PFSK-1 (cell line): Measurements from ENCODE around the gene ATP8A1.

Experiments
- FOXP2 ChIP-seq: optimal IDR thresholded peaks from 2 replicates; pipeline ENCODE3; 2011; ENCODE audit warnings: borderline replicate concordance, control low read depth, inconsistent platforms; ENCODE audit not compliant: insufficient read depth; ENCODE audit errors: extremely low read length, extremely low read depth
- POLR2AphosphoS5 ChIP-seq: IDR thresholded peaks from 2 replicates; pipeline ENCODE4 v1.6.1; 2012; ENCODE audit warnings: low read depth, mild to moderate bottlenecking, control low read depth, low read length, moderate library complexity
- REST ChIP-seq, 2 experiments: IDR thresholded peaks; 2 replicates each; pipeline versions ENCODE4 v1.6.1 to v1.8.0; 2011 to 2012; ENCODE audit warnings: low read depth in 2 of 2, low read length in 2 of 2, control low read depth in 1 of 2, inconsistent platforms in 1 of 2, mild to moderate bottlenecking in 1 of 2, moderate library complexity in 1 of 2; ENCODE audit not compliant: insufficient read depth in 1 of 2
- SIN3A ChIP-seq: IDR thresholded peaks from 2 replicates; pipeline ENCODE4 v1.6.1; 2012; ENCODE audit warnings: mild to moderate bottlenecking, low read length, moderate library complexity, borderline replicate concordance; ENCODE audit not compliant: insufficient read depth
- TAF1 ChIP-seq: IDR thresholded peaks from 2 replicates; pipeline ENCODE4 v1.6.1; 2012; ENCODE audit warnings: low read length, control low read depth, borderline replicate concordance; ENCODE audit not compliant: insufficient read depth

ATP8A1 gene

GRCh38 chr4:42454755-42455420 is 202.0 kb downstream of the ATP8A1 start:
- TF ChIP-seq POLR2AphosphoS5 (no peak), TAF1 (no peak), REST (IDR thresholded peaks at IDR 0.05; ENCODE audit: insufficient read depth in 1 of 2, low read depth in 2 of 2, low read length in 2 of 2) (no peak), SIN3A (no peak), FOXP2 (no peak)

GRCh38 chr4:42453612-42454011 is 203.3 kb downstream of the ATP8A1 start:
- TF ChIP-seq REST (IDR thresholded peaks at IDR 0.05; ENCODE audit: insufficient read depth in 1 of 2, low read depth in 2 of 2, low read length in 2 of 2): no peak
- TF ChIP-seq POLR2AphosphoS5: no peak
- no peak for TF ChIP-seq TAF1
- TF ChIP-seq SIN3A: no peak
- no peak for TF ChIP-seq FOXP2

- TF ChIP-seq REST (IDR thresholded peaks at IDR 0.05; ENCODE audit: insufficient read depth in 1 of 2, low read depth in 2 of 2, low read length in 2 of 2) (no peak), SIN3A (no peak), POLR2AphosphoS5 (no peak), FOXP2 (no peak), TAF1 (no peak)
Measured at GRCh38 chr4:42452823-42453222, 204.1 kb downstream of the ATP8A1 start.

- no peak for TF ChIP-seq SIN3A
Measured at GRCh38 chr4:42446823-42447222, 210.1 kb downstream of the ATP8A1 start.

- TF ChIP-seq POLR2AphosphoS5: no peak
- no peak for TF ChIP-seq FOXP2
- no peak for TF ChIP-seq TAF1
- TF ChIP-seq REST (IDR thresholded peaks at IDR 0.05; ENCODE audit: insufficient read depth in 1 of 2, low read depth in 2 of 2, low read length in 2 of 2): no peak
- no peak for TF ChIP-seq SIN3A
Measured at GRCh38 chr4:42445038-42445437, 211.9 kb downstream of the ATP8A1 start.

- TF ChIP-seq FOXP2 (no peak), TAF1 (no peak), SIN3A (no peak), REST (IDR thresholded peaks at IDR 0.05; ENCODE audit: insufficient read depth in 1 of 2, low read depth in 2 of 2, low read length in 2 of 2) (no peak), POLR2AphosphoS5 (no peak)
Measured at GRCh38 chr4:42442601-42443000, 214.3 kb downstream of the ATP8A1 start.
